HEK293 (cell line): ENCODE results near the gene SCYL1.
A peak's percentile ranks its signal among the peaks of the same experiment; 100 is the strongest.

ENCODE experiments used
- CTCF ChIP-seq: fragments of 450-650 bp; formaldehyde crosslinking; IDR thresholded peaks from 2 replicates; pipeline ENCODE4 v1.5.1; 2016; ENCODE audit warnings: missing biosample characterization, missing genetic modification characterization
- GFI1B ChIP-seq: fragments of 450-650 bp; formaldehyde crosslinking; IDR thresholded peaks from 2 replicates; pipeline ENCODE4 v1.5.1; 2016; ENCODE audit warnings: missing biosample characterization, missing genetic modification characterization
- GLIS2 ChIP-seq: fragments of 450-650 bp; formaldehyde crosslinking; IDR thresholded peaks from 2 replicates; pipeline ENCODE4 v1.5.1; 2016; ENCODE audit warnings: missing biosample characterization, missing genetic modification characterization
- IKZF3 ChIP-seq: fragments of 450-650 bp; IDR thresholded peaks from 2 replicates; pipeline ENCODE4 v1.5.0; 2018; ENCODE audit warnings: missing biosample characterization, mild to moderate bottlenecking, missing genetic modification characterization, moderate library complexity
- KLF16 ChIP-seq: fragments of 450-650 bp; formaldehyde crosslinking; IDR thresholded peaks from 2 replicates; pipeline ENCODE4 v1.5.1; 2017; ENCODE audit warnings: missing biosample characterization, missing genetic modification characterization
- KLF8 ChIP-seq: fragments of 450-650 bp; formaldehyde crosslinking; IDR thresholded peaks from 2 replicates; pipeline ENCODE4 v1.5.1; 2016; ENCODE audit warnings: missing biosample characterization, missing genetic modification characterization
- MEIS1 ChIP-seq: sonication (generic); formaldehyde crosslinking; IDR thresholded peaks from 2 replicates; pipeline ENCODE4 v1.8.1; 2022; ENCODE audit warnings: missing genetic modification reagents, mild to moderate bottlenecking, borderline replicate concordance
- OSR2 ChIP-seq: fragments of 450-650 bp; formaldehyde crosslinking; IDR thresholded peaks from 2 replicates; pipeline ENCODE4 v1.5.1; 2016; ENCODE audit warnings: missing biosample characterization, missing genetic modification characterization
- PRDM1 ChIP-seq: fragments of 450-650 bp; formaldehyde crosslinking; IDR thresholded peaks from 2 replicates; pipeline ENCODE4; 2016; ENCODE audit warnings: missing biosample characterization, missing genetic modification characterization
- PRDM10 ChIP-seq: fragments of 450-650 bp; formaldehyde crosslinking; IDR thresholded peaks from 2 replicates; pipeline ENCODE4 v1.5.1; 2016; ENCODE audit warnings: missing biosample characterization, missing genetic modification characterization
- SCRT1 ChIP-seq: fragments of 450-650 bp; formaldehyde crosslinking; IDR thresholded peaks from 2 replicates; pipeline ENCODE4 v1.5.1; 2016; ENCODE audit warnings: missing biosample characterization, missing genetic modification characterization, borderline replicate concordance
- SP7 ChIP-seq: fragments of 450-650 bp; formaldehyde crosslinking; IDR thresholded peaks from 2 replicates; pipeline ENCODE4 v1.5.1; 2016; ENCODE audit warnings: missing biosample characterization, missing genetic modification characterization
- ZBTB21 ChIP-seq: fragments of 450-650 bp; formaldehyde crosslinking; IDR thresholded peaks from 2 replicates; pipeline ENCODE4 v1.5.1; 2017; ENCODE audit warnings: missing biosample characterization, missing genetic modification characterization
- ZBTB26 ChIP-seq: fragments of 450-650 bp; formaldehyde crosslinking; optimal IDR thresholded peaks from 2 replicates; pipeline ENCODE3; 2016; ENCODE audit warnings: missing biosample characterization, mild to moderate bottlenecking, missing genetic modification characterization
- ZNF175 ChIP-seq: fragments of 450-650 bp; formaldehyde crosslinking; IDR thresholded peaks from 2 replicates; pipeline ENCODE4 v1.5.1; 2016; ENCODE audit warnings: missing biosample characterization, missing genetic modification characterization
- ZNF404 ChIP-seq: fragments of 450-650 bp; formaldehyde crosslinking; IDR thresholded peaks from 2 replicates; pipeline ENCODE4 v1.5.1; 2017; ENCODE audit warnings: missing biosample characterization, missing genetic modification characterization
- ZNF433 ChIP-seq: fragments of 450-650 bp; formaldehyde crosslinking; IDR thresholded peaks from 2 replicates; pipeline ENCODE4 v1.5.1; 2016; ENCODE audit warnings: missing biosample characterization, missing genetic modification characterization, low read depth
- ZNF449 ChIP-seq: fragments of 450-650 bp; formaldehyde crosslinking; IDR thresholded peaks from 2 replicates; pipeline ENCODE4 v1.5.1; 2017; ENCODE audit warnings: missing biosample characterization, mild to moderate bottlenecking, missing genetic modification characterization, moderate library complexity
- ZNF501 ChIP-seq: fragments of 450-650 bp; formaldehyde crosslinking; IDR thresholded peaks from 2 replicates; pipeline ENCODE4 v1.5.1; 2016; ENCODE audit warnings: missing biosample characterization, missing genetic modification characterization
- ZNF518A ChIP-seq: fragments of 450-650 bp; formaldehyde crosslinking; conservative IDR thresholded peaks from 2 replicates; pipeline ENCODE4 v1.5.1; 2016; ENCODE audit warnings: low read depth, missing biosample characterization, missing genetic modification characterization
- ZNF561 ChIP-seq: fragments of 450-650 bp; IDR thresholded peaks from 2 replicates; pipeline ENCODE4 v1.5.1; 2018; ENCODE audit warnings: missing biosample characterization, missing genetic modification characterization, borderline replicate concordance
- ZNF585B ChIP-seq: fragments of 450-650 bp; formaldehyde crosslinking; IDR thresholded peaks from 2 replicates; pipeline ENCODE4 v1.5.1; 2016; ENCODE audit warnings: missing biosample characterization, missing genetic modification characterization
- ZNF600 ChIP-seq: fragments of 450-650 bp; formaldehyde crosslinking; IDR thresholded peaks from 2 replicates; pipeline ENCODE4 v1.5.1; 2016; ENCODE audit warnings: missing biosample characterization, missing genetic modification characterization
- ZNF629 ChIP-seq: fragments of 450-650 bp; formaldehyde crosslinking; IDR thresholded peaks from 2 replicates; pipeline ENCODE4 v1.5.1; 2017; ENCODE audit warnings: missing biosample characterization, missing genetic modification characterization
- ZNF76 ChIP-seq: fragments of 450-650 bp; formaldehyde crosslinking; IDR thresholded peaks from 2 replicates; pipeline ENCODE4; 2016; ENCODE audit warnings: low read depth, missing biosample characterization, missing genetic modification characterization, borderline replicate concordance
- ZSCAN16 ChIP-seq: fragments of 450-650 bp; formaldehyde crosslinking; IDR thresholded peaks from 2 replicates; pipeline ENCODE4 v1.5.1; 2016; ENCODE audit warnings: missing biosample characterization, missing genetic modification characterization

Gene SCYL1

GRCh38 chr11:65477149-65477965 is 47.5 kb upstream of the SCYL1 start (continued):
- TF ChIP-seq PRDM10 (tag by site-specific recombination) = peak; percentile 96
- TF ChIP-seq ZBTB26 (tag by site-specific recombination) = peak; percentile 66
- TF ChIP-seq ZNF585B (tag by site-specific recombination) = no peak
- TF ChIP-seq OSR2 (tag by site-specific recombination) = 0 out of 2 replicates have a peak, but pooled peaks have one; percentile 24
- TF ChIP-seq PRDM1 (tag by site-specific recombination) = no peak
- peak; percentile 85; the same call in 1 of the 2 replicates for TF ChIP-seq KLF8 (tag by site-specific recombination)
- TF ChIP-seq SP7 (tag by site-specific recombination) = peak; percentile 72
- TF ChIP-seq ZNF433 = no peak
- TF ChIP-seq IKZF3 (tag by site-specific recombination) = peak; percentile 96
- TF ChIP-seq ZNF518A = peak; percentile 59; the same call in 1 of the 2 replicates
- TF ChIP-seq ZNF629 (tag by site-specific recombination) = peak; percentile 60
- no peak for TF ChIP-seq ZNF175 (tag by site-specific recombination)
- 0 out of 2 replicates have a peak, but pooled peaks have one; percentile 15 for TF ChIP-seq CTCF
- TF ChIP-seq GFI1B (tag by site-specific recombination) = no peak
- TF ChIP-seq ZSCAN16 = no peak
- TF ChIP-seq MEIS1 = no peak
- TF ChIP-seq ZNF561 = peak; percentile 96
- TF ChIP-seq ZNF404 (tag by site-specific recombination) = no peak
- TF ChIP-seq ZNF449 (tag by site-specific recombination) = peak; percentile 63; the same call in 1 of the 2 replicates
- no peak for TF ChIP-seq SCRT1 (tag by site-specific recombination)
- peak; percentile 93 for TF ChIP-seq ZNF76 (tag by site-specific recombination)
- TF ChIP-seq ZBTB21 = no peak; the same call in 1 of the 2 replicates
- TF ChIP-seq ZNF501 (tag by site-specific recombination) = peak; percentile 54
- TF ChIP-seq ZNF600 (tag by site-specific recombination) = peak; percentile 63; the same call in 1 of the 2 replicates
- 0 out of 2 replicates have a peak, but pooled peaks have one; percentile 14 for TF ChIP-seq KLF16
- TF ChIP-seq GLIS2 (tag by site-specific recombination) = peak; percentile 84
